NCI-H1092 (cell line): ENCODE data around the gene LGALSL.

Experiments
- DNase-seq: peaks from one replicate; lab custom pipeline; 2025; lab: John Stamatoyannopoulos, UW

Gene LGALSL

DNA sequence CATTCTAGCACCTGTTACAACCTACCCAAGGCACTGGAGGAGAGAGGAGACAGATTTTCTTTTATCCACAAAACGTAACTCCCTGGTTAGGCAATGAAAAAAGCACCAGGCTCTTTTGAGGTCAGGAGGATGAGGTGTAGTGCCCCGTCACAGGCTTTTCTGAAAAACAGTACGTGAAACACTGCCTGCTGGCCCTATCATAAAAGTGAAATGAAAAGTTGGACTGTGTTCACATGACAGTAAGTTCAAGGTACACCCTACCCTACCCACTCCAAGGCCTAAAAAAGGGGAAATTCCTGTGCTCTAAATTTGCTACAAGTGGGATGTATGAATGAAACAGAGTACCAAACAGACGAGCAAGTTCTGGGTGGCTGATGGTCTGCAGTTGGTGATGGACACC, 17.6 kb downstream of the LGALSL start:
- DNase-seq, result no peak

DNA sequence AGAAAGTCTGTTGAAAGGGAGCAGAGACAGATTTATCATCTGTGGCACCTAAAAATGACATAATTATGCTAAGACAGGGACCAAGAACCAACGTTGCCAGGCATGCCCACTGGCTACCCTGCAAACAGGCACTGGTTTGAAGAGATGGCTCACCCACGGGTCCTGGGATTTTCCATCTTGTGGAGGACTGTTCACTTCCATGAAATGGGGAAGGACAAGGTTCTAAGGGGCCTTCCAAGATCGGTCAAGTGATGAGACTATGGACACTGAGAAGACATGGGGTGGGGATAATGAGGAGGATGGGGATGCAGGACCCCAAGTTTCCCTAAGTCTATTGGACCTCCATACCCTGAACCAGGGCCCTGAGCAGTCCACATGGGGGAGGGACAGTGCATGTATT, 18.9 kb downstream of the LGALSL start:
- no peak for DNase-seq

DNA sequence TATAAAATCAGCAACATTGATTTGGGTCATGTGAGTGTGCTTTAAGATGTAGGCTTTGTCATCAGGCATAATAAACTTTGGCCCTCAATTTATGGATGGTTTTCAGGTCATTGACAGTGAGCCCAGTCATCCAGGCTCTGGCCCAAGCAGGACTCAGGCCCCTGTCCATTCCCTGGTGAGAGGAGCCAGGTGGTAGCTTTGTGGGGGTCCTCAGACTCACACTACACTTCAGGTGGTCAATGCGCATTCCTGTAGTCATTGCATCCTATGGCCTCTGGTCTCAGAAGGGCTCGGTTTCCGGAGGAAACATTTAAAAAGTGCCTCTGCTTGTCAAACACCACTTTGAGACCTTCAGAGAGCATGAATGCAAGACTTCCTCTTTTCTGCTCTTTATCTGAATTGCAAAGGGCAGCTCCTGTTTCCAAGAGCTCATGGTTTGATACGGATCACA, 20.2 kb downstream of the LGALSL start:
- no peak for DNase-seq

DNA sequence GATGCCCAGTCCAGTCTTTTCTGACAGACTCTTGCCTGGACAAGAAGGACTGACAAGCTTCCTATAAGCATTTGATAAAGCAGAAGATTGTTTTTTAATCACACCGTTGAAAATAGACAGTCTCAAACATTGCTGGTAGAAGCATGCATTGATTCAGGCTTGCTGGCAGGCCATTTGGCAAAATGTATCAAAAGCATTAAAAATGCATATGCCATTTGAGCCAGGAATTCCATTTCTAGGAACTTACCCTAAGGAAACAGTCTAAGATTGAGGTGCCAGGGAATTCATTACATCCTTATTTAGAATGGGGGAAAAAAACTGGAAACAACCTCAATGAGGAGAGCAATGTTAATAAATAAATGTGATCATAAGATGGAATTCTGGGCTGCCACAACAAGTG, 20.7 kb downstream of the LGALSL start:
- no peak for DNase-seq

DNA sequence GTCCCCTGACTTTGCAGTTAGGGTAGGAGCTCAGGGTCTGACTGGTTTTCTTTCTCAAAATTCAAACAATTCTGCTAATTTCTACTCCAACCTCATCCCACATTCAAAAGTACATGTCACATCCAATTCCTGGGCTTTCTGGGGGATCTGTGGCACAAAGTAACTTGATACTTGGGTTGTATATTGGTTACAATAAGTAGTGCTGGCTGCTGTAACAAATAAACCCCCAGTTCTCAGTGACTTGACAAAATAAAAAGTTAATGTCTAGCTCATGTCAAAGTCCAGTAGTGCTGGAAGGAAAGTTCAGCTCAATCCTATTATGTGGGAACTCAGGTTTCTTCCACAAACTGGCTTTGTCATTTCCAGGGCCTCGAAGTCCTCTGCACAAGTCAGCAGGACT, 23.1 kb downstream of the LGALSL start:
- no peak for DNase-seq

DNA sequence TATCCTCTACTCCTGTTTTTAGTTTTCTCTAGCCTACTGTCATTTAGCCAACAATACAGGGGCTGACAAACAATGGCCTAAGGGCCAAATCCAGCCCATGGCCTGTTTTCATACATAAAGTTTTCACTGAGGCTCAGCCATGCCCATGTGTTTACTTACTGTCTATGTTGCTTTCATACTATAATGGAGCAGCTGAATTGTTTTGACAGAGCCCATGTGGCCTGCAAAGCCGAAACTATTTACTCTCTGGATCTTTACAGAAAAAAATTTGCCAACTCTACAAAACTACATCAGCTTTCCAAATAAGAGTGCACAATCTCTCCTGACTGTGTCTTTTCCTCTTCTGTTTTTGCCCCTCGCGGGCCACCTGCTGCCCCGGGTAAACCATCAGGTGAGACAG, 24.0 kb downstream of the LGALSL start:
- DNase-seq, result no peak

DNA sequence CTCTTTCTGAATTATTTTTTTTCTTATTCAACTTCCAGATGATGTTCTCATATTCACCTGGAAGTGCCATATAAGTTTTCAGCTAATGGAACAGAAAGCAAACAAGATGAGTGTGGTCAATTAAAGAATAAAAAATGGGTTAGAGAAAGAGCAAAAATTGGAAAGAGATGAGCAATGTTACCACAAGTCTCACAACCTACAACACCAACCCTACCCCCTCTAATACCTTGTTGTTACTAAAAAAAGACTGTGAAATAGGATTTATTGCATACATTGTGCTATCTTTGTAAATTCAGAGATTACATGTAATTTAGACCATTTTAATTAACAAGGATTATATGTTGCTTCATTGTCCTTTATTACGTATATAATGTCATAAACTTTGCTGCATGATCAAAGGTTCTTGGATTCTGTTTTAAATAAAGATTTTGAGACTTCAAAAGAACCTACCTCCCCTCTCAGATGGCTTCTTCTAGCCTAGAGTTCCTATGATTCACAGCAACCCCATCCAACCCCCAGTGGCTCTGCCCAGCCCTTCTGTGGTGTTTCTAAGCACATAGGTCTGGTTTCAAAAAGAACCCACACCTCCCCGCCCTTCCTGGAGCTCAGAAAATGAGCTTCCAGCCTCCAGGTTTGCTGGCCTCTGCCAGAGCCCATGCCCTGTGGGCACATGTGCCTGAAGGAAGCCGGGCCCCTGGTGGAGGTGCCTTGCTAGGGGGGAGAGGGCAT, 24.7 kb downstream of the LGALSL start:
- no peak for DNase-seq

DNA sequence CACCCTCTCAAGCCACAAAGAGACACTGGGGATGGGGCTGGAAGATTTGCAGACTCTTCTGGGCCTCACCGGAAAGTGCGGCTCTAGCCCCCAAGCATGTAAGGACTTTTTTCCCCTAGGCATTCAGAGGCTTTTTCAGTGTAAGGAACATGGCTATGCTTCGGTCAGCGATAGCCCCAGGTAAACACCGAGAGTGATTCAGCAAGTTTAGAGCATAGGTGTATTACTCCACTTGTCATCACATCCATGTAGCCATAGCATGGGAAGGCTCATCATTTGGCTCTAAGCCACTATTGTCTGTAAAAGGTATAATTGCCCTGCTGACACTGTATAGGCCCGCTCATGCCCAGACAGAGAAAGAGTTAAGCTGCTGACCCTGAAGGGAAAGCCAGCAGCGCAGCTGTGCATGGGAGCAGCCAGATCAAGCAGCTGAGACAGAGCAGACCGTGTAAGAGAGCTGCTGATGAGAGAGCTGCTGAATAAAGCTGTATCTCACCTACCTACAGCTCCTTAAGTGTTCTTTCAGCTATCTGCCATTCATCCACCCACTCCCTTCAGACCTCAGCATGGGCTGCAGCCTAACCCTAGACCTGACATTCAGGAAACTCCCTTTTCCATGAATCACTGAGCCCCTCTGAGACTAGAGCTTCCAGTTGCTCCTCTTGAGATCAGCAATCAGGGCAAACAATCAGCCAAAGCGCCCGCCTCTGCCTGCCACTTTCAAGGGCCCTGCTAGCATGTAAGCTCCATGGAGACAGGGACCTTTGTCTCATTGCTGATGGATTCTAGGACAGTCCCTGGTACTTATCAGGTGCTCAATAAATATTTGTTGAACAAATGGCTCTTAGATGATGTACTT, 25.5 kb downstream of the LGALSL start:
- no peak for DNase-seq

DNA sequence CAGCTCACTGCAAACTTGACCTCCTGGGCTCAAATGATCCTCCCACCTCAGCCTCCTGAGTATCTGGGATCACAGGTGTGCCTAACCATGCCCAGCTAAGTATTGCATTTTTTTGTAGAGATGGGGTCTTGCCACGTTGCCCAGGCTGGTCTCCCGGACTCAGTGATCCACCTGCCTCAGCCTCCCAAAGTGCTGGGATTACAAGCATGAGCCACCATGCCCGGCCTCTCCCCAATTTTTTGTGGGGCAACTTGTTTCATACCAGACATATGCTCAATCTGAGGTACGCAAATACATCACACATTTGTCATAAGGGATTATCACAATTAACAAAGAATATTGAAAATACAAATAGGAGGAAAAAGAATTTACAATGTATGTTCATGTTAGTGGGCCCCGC, 27.7 kb downstream of the LGALSL start:
- DNase-seq, result no peak

DNA sequence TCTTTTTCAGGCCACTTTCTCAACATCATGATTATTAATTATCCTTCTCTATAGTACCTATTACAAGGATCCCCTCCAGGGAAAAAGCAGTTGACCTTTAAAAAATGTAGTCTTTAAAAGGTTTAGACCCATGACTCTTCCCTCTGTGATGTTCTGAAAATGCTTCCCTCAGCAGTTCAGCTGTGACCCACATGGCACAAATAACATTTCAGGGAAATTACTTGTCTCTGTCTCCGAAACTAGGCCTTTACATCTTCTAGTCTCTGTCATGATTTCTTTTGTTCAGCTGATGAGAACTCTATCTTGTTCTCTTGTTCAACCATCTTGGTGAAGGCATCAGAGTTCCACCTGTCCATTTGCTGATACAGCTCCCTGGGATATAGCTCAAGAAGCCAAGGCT, 28.3 kb downstream of the LGALSL start:
- no peak for DNase-seq

DNA sequence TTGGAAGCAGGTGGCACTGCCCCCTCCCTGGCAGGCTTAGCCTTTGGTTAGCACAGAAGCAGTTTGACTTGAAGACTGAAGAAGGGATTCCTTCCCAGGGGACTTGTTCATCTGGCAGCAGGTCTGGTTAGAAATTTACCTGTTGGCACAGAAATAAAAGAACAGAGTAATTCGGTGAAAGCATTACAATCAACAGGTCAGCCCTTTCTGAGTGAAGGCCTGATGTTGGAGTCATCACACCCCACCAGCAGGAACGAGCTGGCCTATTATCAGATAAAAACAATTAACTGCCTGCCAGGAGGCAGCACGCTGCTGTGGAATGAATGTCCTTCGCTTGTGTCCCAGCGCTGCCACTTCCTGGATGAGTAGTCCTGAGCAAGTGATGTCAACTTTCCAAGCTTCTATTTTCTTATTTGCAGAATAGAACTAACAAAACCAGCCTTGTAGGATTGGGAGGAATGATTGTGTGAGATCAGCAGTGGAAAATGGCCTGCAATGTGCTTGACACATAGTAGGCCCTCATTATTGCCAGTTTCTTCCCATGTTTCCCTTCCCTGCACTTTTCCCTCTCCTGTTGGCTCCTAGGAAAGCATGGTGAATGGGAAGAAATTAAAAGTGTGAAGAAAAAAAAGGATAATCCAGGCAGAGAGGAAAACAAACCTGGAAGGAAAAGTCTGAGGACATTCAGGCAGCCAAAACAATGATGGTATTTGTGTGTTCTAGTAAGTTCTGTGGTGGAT, 29.0 kb downstream of the LGALSL start:
- DNase-seq, result no peak

DNA sequence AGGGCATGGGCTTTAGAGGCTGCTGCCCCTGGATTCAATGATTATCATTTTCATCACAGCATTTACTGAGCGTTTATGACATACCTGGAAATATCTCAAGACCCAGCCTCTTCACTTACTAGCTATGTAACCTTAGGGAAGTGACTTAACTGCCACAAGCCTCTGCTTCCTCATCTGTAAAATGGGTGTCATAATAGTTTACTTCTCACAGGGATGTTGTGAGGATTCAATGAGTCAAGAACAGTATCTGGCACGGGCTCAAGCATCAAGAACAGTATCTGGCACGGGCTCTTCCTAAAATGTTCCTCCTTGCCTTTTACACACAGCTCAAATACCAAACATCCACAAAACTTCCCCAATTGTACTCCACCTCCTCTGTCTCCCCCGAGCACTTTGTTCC, 31.4 kb downstream of the LGALSL start:
- no peak for DNase-seq

DNA sequence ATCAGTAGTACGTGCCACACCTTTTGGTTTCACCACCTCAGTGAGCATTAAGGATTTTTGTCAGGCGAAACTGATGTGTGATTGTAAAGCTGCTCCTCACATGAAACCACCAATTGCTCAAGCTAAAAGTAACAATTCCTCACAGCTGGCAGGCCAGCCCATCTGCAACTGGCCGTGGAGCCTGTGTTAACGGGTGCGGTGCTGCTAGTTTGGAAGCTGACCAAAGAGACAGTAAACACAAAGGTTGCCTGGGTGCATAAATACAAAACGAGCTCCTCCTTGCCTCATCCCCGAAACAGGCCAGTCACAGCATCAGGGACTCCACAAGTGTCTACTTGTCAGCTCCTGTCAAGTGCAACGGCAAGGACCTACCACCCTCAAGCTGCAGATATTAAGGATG, 32.0 kb downstream of the LGALSL start:
- DNase-seq, result no peak

DNA sequence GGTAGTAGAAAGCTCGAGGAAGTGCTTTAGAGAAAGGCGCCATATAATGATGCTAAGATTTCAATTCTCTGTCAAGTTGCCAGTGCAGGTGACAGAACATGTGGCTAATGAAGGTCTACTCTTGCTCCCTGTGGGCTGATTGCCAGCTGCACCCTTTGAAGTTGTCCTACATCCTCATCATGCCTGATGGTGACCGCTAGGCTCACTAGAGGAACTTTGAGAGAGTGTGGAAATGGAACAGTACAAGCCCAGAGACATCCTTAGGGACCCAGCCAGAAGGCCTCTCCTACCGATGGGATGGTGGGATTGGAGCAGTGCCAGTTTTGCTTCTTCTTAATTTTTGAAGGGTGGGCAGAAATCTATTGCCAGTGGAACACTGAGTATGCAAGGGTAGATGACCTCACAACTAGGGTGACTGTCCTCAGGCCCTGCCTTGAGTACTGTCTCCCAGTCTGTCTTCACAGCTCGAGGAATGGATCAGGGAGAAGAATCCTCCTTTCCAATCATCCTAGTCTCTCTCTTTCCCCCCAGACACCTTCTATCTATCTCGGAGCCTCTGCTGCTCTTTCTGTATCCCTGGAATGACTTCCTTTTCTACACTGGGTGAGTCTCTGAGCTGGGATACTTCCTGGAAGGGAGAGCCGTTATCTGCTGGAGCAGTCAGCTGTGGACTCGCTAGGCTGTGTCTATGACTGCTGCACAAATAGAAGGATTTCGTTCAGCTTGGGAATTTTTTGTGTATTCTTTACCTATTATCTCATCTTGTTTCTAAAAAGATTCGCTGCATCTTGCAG, 33.5 kb downstream of the LGALSL start:
- DNase-seq, result no peak

DNA sequence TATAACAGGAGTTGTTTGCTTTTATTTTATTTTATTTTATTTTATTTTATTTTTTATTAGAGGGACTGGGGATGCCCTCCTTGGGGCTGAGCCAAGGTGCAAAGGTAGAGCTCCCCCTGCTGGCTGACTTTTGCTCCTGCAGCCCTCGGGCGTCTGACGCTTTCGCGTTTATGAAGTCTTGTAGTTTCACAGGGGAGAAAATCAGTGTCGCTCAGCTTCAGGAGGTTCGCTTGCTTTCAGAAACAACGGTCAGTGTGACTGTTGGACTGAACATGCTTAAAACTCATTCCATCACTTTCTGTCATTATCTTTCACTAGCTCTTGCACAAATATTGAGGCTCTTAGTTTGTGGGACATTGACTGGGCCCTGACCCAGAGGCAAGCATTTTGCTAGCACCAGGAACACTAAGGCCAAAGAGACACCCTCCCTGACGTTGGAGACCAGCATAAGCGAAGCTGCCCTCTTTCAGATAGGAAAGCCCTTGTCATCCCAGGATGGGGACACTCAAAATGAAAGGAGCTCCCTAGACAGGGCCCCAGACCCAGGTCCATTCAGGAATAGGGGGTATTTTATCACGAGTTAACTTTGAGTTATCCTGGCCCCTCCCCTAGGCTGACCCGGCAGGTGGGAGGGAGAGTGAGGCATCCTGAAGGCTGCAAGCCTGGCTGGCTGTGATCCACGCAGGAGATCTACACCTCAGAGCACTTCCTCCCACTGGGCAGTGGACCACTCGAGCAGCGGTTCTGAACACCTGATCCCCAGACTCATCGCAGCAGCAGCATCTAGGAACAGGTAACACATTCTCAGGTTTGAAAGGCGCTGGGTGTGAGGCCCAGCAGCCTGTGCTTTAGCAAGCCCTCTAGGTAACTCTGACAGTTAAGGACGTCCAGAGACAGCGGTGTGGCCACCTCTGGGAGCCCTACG, 34.4 kb downstream of the LGALSL start:
- no peak for DNase-seq

DNA sequence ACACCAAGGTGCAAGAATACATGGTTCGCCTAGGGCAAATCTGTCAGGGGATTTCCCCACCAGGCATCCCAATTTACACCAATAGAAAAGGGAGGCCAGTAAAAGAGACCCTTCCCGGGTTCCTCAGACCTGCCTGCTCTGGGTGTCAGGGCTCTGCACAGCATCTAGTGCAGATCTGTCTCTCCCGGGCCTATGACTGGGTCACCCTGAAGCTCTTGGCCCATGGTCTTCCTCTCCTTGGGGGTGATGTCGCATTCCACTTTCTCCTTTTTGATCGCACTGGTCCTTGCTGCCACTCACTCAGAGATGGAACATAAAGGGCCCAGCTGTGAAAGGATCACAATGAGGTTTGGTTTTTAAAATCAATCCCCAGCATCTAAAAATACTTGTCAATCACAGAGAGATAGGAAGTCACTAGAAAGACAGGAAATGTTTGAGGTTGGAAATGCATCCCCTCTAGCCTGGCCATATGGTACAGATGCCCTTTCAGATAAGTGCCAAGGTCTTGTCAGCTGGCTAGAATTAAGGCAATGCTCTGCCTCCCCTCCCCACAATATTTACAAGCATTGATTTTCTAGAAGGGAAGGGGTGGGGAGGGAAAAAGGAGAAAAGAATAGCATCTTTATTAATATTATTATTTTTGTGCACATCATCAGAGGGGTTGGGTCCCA, 35.3 kb downstream of the LGALSL start:
- no peak for DNase-seq

DNA sequence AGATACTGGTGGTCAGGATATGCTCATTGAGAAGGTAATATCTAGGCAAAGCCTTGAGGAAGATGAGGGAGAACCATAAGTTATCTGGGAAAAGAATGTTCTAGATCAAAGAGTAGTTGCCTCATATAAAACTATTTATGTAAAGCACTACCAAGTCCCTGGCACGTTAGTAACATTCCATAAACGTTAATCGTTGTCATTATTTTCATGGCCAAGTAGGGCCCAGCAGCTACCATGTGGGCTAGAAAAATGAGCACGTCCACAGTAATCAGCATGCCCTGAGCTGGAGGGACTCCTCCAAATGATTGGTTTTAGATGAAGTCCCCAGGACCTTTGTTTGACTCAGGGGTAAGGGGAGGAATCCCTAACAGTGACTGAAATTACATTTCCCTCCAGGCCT, 37.5 kb downstream of the LGALSL start:
- DNase-seq, result no peak

DNA sequence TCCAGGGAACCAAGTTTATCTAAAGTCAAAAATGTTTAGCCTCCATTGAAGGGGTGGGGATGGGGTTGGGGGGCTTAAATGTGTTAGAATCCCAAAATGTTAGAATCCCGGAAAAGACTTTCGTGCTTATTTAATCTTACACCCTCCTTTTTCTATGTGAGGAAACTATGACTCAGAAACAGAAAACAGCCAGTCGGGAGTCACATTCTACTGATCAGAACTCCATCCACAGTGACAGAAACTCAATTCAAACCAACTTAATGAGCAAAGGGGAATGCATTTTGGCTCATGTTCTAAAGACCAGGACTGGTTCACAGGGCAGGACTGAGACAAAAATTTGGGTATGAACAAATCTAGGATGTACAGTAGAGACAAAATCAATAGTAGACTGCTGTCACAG, 38.3 kb downstream of the LGALSL start:
- DNase-seq, result no peak

DNA sequence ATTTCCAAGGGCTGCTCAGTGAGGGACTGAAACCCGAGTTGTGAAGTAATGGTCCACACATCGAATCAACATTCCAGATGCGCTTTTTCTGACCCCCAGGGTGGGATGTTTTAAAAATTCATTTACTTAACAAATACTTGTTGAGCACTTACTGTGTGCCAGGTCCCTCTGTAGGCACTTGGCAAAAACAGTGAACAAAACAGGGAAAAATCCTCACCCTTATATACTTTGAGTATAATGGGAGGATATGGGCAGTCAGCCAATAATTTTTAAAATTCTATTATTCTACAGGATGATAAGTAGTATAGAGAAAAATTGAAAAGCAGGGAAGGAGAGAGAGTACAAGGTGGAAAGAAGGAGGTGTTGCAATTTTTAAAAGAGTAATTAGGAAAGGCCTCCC, 38.9 kb downstream of the LGALSL start:
- DNase-seq, result no peak

DNA sequence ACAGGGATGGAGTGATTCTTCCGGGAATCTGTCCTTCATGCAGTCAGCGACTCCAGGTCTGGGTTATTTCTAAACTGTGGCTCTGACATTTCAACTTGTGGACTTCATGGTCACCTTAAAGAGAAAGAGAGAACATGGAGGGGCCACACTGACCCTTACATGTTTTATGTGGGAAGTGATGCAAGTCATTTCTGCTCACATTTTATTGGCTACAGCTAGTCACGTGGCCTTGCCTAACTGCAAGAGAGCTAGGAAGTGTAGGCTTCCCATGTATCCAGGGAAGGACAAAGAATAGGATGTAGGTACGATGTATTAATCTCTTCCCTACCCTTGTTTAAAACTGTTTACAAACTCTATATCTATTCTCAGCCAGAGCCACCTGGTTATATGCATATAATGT, 39.8 kb downstream of the LGALSL start:
- DNase-seq, result no peak
